Brain microvascular endothelial cell (primary cell): ENCODE data around the gene REC8.

Source experiments
- DNase-seq: peaks from one replicate; pipeline ENCODE4 v3.0.0-alpha.2; 2020
- H3K27ac ChIP-seq: fragments of 250-450 bp; sonication (Bioruptor Pico); 2 replicates; pipeline ENCODE4 v1.5.1; 2020; ENCODE audit warnings: mild to moderate bottlenecking, moderate library complexity
- H3K27me3 ChIP-seq: fragments of 250-450 bp; sonication (Bioruptor Pico); replicated peaks from 2 replicates; pipeline ENCODE4 v1.5.1; 2020; ENCODE audit warnings: mild to moderate bottlenecking
- H3K36me3 ChIP-seq: fragments of 250-450 bp; sonication (Bioruptor Pico); replicated peaks from 2 replicates; pipeline ENCODE4 v1.5.1; 2020; ENCODE audit warnings: mild to moderate bottlenecking
- H3K4me3 ChIP-seq: 2 replicates; pipeline ENCODE4 v1.5.1; 2011; ENCODE audit warnings: low read depth, mild to moderate bottlenecking, control low read depth, low read length, moderate library complexity
- CTCF ChIP-seq: IDR thresholded peaks from 2 replicates; pipeline ENCODE4 v1.5.1; 2011; ENCODE audit warnings: low read depth, mild to moderate bottlenecking, moderate library complexity, low read length, control low read depth, inconsistent platforms; ENCODE audit errors: missing control alignments
- in situ Hi-C: cut with HindIII; loops from 2 replicates; pipeline ENCODE4 v1.10.0; 2017; ENCODE audit warnings: low sequenced_read_pairs, low pct_ligation_motif_present

Gene REC8

GRCh38 chr14:24132061-24132685 lies 39.7 kb upstream of the REC8 start:
- no peak for TF ChIP-seq CTCF
- DNase-seq: no peak
- in situ Hi-C loops: no loop called here
- Histone ChIP-seq H3K27me3 (no peaks in the 10 kb centered on the region), H3K27ac (no peak overlapping the region), H3K4me3 (no peak overlapping the region), H3K36me3 (no peaks in the 10 kb centered on the region)

- H3K27ac ChIP-seq: no peak overlapping the region
- no peaks in the 10 kb centered on the region for H3K27me3 ChIP-seq
- in situ Hi-C loops: no loop called here
- no peak overlapping the region for H3K4me3 ChIP-seq
- peaks cover 5% of the 10 kb centered on the region for H3K36me3 ChIP-seq
- TF ChIP-seq CTCF: no peak
- DNase-seq: no peak
These were observed 38.9 kb upstream of the REC8 start for GRCh38 chr14:24132976-24133375.

- Histone ChIP-seq H3K36me3 (peaks cover 11% of the 10 kb centered on the region), H3K27me3 (no peaks in the 10 kb centered on the region), H3K4me3 (no peak overlapping the region), H3K27ac (no peak overlapping the region)
- TF ChIP-seq CTCF: no peak
- in situ Hi-C loops: no loop called here
- DNase-seq: no peak
These were observed 38.1 kb upstream of the REC8 start for GRCh38 chr14:24133735-24134134.

GRCh38 chr14:24135584-24135833 lies 36.4 kb upstream of the REC8 start:
- TF ChIP-seq CTCF: no peak
- in situ Hi-C loops: no loop called here
- peaks cover 11% of the 10 kb centered on the region for H3K36me3 ChIP-seq
- no peak for DNase-seq
- no peak overlapping the region for H3K27ac ChIP-seq
- no peaks in the 10 kb centered on the region for H3K27me3 ChIP-seq
- H3K4me3 ChIP-seq: peak overlapping the region; percentile 77

GRCh38 chr14:24135834-24136683 lies 35.8 kb upstream of the REC8 start, which contains the start of gene PSME1:
PSME1 (plus strand) TSS chr14:24136194; CDS start chr14:24136263, 69 bp downstream.
- Histone ChIP-seq H3K36me3 (peaks cover 11% of the 10 kb centered on the region), H3K27me3 (no peaks in the 10 kb centered on the region), H3K27ac (peak within 1 kb of the TSS; percentile 74), H3K4me3 (peak within 1 kb of the TSS; percentile 77)
- in situ Hi-C loops: no loop called here
- no peak for TF ChIP-seq CTCF
- peak; percentile 79 for DNase-seq
